Esophagus muscularis mucosa (tissue), 3 donors: ENCODE data around the gene KCNAB1.

Source experiments
- POLR2AphosphoS5 ChIP-seq, 2 donors: sonication (generic); formaldehyde crosslinking; IDR thresholded peaks; one replicate each; pipeline ENCODE4 v1.6.1; 2017; ENCODE audit warnings: antibody characterized with exemption in 2 of 2
- TF ChIP-seq, protein P1 (sequence below), 3 experiments: fragments of 200-600 bp in 2 of 3; fragments of 450-650 bp in 1 of 3; sonication (generic) in 2 of 3; IDR thresholded peaks; one replicate each; pipeline ENCODE4 v1.5.1; 2017 to 2019; ENCODE audit warnings: antibody characterized with exemption in 3 of 3, mild to moderate bottlenecking in 2 of 3, moderate library complexity in 1 of 3

DNA sequence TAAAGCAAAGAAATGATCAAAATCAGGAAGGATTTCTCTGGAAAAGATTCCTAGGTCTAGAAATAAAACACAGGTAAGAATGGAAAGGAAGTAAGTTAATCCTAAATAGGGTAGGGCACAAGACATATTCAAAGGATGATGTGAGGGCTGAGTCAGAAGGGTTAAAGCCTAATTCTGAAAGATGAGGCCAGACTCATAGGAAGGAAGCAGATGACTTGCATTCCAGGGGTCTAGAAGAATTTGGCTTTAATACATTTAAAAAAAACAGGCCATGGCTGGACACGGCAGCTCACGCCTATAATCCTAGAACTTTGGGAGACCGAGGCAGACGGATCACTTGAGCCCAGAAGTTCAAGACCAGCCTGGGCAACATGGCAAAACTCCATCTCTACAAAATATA lies 431.4 kb downstream of the KCNAB1 start:
- TF ChIP-seq, protein P1, sequence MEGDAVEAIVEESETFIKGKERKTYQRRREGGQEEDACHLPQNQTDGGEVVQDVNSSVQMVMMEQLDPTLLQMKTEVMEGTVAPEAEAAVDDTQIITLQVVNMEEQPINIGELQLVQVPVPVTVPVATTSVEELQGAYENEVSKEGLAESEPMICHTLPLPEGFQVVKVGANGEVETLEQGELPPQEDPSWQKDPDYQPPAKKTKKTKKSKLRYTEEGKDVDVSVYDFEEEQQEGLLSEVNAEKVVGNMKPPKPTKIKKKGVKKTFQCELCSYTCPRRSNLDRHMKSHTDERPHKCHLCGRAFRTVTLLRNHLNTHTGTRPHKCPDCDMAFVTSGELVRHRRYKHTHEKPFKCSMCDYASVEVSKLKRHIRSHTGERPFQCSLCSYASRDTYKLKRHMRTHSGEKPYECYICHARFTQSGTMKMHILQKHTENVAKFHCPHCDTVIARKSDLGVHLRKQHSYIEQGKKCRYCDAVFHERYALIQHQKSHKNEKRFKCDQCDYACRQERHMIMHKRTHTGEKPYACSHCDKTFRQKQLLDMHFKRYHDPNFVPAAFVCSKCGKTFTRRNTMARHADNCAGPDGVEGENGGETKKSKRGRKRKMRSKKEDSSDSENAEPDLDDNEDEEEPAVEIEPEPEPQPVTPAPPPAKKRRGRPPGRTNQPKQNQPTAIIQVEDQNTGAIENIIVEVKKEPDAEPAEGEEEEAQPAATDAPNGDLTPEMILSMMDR (IDR thresholded peaks at IDR 0.05), result no peak
- TF ChIP-seq POLR2AphosphoS5 (IDR thresholded peaks at IDR 0.05), result no peak
